HAP-1 (cell line): ENCODE measurements around the gene PAGE2.
A peak's percentile ranks its signal among the peaks of the same experiment; 100 is the strongest.
"Not testable (repeated sequence)": the region's sequence is repeated elsewhere in the genome, so short reads cannot be mapped to it uniquely, and the experiment has no call there.

Source experiments
- DNase-seq, 2 experiments: peaks; one replicate each; pipeline ENCODE4 v3.0.0-alpha.2; 2016 to 2020; ENCODE audit warnings: low spot score in 2 of 2
- H3K27me3 ChIP-seq: fragments of 250-450 bp; sonication (Bioruptor Pico); 2 replicates; pipeline ENCODE4 v1.5.1; 2020; ENCODE audit warnings: low read depth, mild to moderate bottlenecking, moderate library complexity
- H3K36me3 ChIP-seq: fragments of 250-450 bp; sonication (Bioruptor Pico); replicated peaks from 2 replicates; pipeline ENCODE4 v1.5.1; 2020; ENCODE audit warnings: mild to moderate bottlenecking
- H3K4me1 ChIP-seq: fragments of 250-450 bp; sonication (Bioruptor Pico); 2 replicates; pipeline ENCODE4 v1.5.1; 2020; ENCODE audit warnings: mild to moderate bottlenecking
- H3K4me3 ChIP-seq: fragments of 250-450 bp; sonication (Bioruptor Pico); 2 replicates; pipeline ENCODE4 v1.5.1; 2020; ENCODE audit warnings: mild to moderate bottlenecking, moderate library complexity
- H3K9me3 ChIP-seq: fragments of 250-450 bp; sonication (Bioruptor Pico); 2 replicates; pipeline ENCODE4 v1.5.1; 2020; ENCODE audit warnings: mild to moderate bottlenecking, moderate library complexity
- in situ Hi-C: fragments of 300-500 bp; cut with MboI; formaldehyde crosslinking; loops from 3 replicates; pipeline ENCODE4 v1.14.3; 2020; ENCODE audit warnings: low sequenced_read_pairs, inconsistent platforms, mixed read lengths

Gene PAGE2

DNA sequence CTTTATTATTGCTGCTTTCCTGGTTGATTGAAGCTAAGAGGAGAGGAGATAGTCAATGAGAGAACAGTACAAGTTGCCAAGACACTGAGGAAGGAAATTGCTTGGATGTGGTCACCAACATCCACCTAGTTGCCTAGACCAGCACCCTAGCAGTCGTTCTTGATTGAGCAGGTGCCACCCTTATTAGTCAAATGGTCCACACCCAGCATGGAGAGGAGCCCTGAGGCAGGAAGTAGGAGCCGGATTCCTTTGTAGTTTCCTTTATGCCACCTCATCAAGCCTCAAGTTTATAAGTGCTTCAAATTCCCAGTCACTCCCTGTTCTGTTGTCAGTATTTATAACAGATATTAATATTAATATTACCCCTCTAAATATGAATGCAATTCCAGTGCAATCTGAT, 19.1 kb downstream of the PAGE2 start:
- in situ Hi-C loops = no loop called here

DNA sequence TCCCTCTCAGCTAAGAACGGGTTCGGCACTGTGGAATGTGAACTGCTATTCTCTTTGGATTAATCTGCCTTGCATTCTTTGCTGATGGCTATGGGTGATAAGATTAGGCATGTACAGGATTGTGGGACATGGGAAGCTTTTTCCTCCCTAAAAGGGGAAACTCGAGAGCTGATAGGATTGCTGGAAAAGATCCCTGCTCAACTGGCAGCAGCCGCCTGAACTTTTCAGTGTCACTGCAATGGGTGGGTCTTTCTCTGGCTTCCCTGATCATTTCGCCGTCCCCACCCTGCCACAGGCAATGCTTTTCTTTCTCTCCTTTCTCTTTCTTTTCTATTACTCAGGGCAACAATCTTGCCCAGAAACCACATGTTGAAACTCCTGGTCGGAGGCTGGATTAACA, 20.5 kb downstream of the PAGE2 start:
- DNase-seq = peak; percentile 34 to 50
- Histone ChIP-seq H3K4me1 (peaks cover 19% of the 10 kb centered on the region), H3K9me3 (no peaks in the 10 kb centered on the region), H3K4me3 (no peak overlapping the region), H3K36me3 (no peaks in the 10 kb centered on the region), H3K27me3 (no peaks in the 10 kb centered on the region)
- in situ Hi-C loops = no loop called here

More for the DNA sequence above, 19.1 kb downstream of the PAGE2 start:
- H3K9me3 ChIP-seq = no peaks in the 10 kb centered on the region
- H3K27me3 ChIP-seq = no peaks in the 10 kb centered on the region
- H3K4me1 ChIP-seq = peaks cover 19% of the 10 kb centered on the region
- no peaks in the 10 kb centered on the region for H3K36me3 ChIP-seq
- H3K4me3 ChIP-seq = no peak overlapping the region
- DNase-seq = no peak

DNA sequence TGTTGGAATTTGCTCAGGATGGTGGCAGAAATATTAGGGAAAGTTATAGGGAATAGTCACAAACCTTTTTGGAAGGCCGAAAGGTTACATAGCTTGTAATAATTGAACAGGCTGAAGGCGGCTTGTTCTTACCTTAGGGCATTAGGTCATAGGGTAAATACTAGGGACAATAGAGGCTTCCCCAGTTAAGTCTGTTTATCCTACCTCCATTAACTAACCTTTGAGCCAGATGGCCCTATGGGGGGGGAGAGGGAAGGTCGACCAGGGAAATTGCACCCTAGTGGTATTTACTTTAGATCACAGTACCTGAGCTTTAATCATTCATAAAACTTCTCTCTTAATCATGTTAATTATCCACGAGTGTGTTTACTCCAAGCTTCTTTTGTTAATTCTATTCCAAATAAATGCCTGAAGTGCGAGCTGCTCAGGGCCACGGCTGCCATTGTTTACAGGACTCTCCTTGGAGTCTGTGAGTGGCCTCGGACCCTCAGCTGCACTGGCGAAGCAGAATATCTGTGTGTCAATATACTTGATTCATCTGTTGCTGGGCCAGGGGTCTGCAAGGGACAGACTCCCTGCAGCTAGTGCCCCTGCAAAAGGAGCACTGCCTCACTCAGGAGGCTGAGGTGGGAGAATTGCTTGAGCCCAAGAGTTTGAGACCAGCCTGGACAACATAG, 22.9 kb downstream of the PAGE2 start:
- in situ Hi-C loops = no loop called here
- Histone ChIP-seq H3K9me3 (no peaks in the 10 kb centered on the region), H3K4me1 (peaks cover 19% of the 10 kb centered on the region), H3K36me3 (no peaks in the 10 kb centered on the region), H3K27me3 (peaks cover 4% of the 10 kb centered on the region; the same call in 1 of the 2 replicates), H3K4me3 (no peak overlapping the region)
- DNase-seq = no peak

DNA sequence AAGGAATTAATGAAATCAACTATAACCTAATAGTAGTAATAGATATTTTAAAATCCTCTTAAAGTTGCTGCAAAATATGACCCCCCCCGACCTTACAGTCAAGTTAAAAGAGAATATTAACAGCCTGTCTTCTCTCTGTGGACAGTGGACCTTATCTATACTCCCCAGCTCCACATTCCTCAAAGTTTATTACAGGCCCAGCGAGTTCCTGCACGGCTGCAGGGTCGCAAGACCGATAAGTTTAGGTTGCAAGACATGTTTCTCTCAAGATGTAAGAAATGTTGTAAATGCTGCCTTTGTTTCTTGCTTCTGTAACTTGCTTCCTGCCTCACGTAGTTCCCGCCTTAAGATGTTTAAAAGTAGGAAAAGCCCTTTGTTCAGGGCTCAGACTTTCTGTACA, 27.8 kb downstream of the PAGE2 start:
- peaks cover 12% of the 10 kb centered on the region for H3K27me3 ChIP-seq
- DNase-seq, H3K9me3 ChIP-seq, H3K4me3 ChIP-seq, H3K36me3 ChIP-seq, in situ Hi-C loops, H3K4me1 ChIP-seq: not testable (repeated sequence)

DNA sequence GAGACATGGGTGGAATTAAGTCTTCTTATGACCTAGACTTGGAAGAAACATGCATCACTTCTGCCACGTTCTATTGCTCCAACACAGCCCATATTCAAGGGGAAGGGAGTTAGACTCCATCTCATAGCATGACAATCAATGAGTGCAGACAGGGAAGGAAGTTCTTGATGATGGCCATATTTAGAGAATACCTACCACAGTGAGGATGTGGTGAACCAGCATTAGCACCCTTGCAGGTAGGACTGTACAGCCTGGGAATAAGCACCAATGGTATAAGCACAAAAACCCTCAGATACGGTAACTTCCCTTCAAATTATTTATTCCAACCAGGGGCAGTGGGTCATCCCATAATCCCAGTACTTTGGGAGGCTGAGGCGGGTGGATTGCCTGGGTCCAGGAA, 29.8 kb downstream of the PAGE2 start:
- in situ Hi-C loops = no loop called here
- H3K27me3 ChIP-seq = peaks cover 14% of the 10 kb centered on the region
- H3K9me3 ChIP-seq = no peaks in the 10 kb centered on the region
- no peak for DNase-seq
- H3K4me3 ChIP-seq = no peak overlapping the region
- no peaks in the 10 kb centered on the region for H3K36me3 ChIP-seq
- H3K4me1 ChIP-seq = no peaks in the 10 kb centered on the region

DNA sequence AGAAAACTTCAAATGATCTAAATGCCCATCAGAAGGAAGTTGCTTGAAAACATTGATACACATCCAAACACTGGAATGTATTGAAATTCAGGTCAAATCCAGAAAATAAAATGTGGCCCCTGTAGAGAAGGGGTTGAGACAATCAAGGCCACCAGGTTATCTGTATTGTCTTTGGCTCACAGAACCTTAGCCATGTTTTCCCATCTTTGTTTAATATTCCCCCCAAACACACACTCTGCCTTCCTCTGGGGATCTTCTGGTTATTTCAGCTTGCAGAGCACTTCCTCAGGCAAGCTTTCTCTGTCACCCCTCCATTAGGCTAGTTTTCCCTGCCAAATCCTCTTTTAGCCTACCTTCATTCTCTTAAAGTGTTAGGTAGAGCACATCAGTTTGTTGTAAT, 30.5 kb downstream of the PAGE2 start:
- peaks cover 14% of the 10 kb centered on the region for H3K27me3 ChIP-seq
- H3K4me1 ChIP-seq = no peaks in the 10 kb centered on the region
- no peak for DNase-seq
- no peaks in the 10 kb centered on the region for H3K9me3 ChIP-seq
- in situ Hi-C loops = no loop called here
- no peaks in the 10 kb centered on the region for H3K36me3 ChIP-seq
- H3K4me3 ChIP-seq = no peak overlapping the region

DNA sequence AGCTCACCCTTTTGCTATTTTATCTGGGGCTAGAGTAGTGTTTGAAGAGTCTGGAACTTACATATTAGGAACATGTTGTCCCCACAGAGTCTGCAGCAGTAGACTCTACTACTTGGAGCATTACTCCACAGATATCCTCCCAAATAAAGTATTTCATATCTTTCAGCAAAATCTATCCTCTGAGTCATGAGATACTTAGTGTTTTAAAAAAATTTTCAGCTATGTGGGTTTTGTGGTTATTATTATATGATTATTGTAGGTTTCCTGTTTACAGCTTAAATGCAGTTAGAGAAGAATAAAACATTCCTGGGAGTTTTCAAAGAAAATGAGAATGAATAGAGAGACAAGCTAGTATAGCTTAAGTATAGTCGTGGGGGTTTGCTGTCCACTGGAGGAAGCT, 30.9 kb downstream of the PAGE2 start:
- Histone ChIP-seq H3K36me3 (no peaks in the 10 kb centered on the region), H3K9me3 (no peaks in the 10 kb centered on the region), H3K4me1 (no peaks in the 10 kb centered on the region), H3K4me3 (no peak overlapping the region), H3K27me3 (peaks cover 14% of the 10 kb centered on the region)
- in situ Hi-C loops = no loop called here
- no peak for DNase-seq

DNA sequence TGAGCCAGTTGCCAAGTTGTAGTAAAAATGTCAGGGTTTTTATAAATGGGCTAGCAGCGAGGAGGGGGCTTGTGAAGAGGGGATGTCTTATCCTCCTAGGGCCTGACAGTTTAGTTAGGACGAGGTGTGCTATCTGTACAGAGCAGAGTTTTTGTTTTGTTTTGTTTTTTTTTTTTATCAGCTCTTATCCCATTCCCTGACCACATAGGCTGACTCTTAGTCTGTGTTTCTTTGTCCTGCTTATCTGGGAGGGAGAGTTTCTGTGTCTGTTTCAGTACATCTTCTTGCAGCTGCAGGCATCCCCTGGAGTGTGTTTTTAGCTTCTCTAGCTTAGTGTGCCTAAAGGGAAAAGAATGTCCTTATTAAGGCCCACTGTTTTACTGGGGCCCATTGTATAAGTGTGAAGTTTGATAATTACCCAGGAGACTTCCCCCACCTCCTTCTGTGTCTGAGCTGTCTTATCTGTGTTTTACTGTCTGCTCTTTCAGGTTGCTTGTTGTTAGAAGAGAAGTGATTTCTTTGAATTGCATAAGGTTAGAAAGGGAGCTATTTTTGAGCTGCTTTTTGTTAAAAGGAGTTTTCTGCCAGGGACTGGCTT, 32.0 kb downstream of the PAGE2 start:
- Histone ChIP-seq H3K36me3 (no peaks in the 10 kb centered on the region), H3K4me3 (no peak overlapping the region), H3K27me3 (peaks cover 14% of the 10 kb centered on the region), H3K9me3 (no peaks in the 10 kb centered on the region), H3K4me1 (no peaks in the 10 kb centered on the region)
- in situ Hi-C loops = no loop called here
- DNase-seq = no peak

DNA sequence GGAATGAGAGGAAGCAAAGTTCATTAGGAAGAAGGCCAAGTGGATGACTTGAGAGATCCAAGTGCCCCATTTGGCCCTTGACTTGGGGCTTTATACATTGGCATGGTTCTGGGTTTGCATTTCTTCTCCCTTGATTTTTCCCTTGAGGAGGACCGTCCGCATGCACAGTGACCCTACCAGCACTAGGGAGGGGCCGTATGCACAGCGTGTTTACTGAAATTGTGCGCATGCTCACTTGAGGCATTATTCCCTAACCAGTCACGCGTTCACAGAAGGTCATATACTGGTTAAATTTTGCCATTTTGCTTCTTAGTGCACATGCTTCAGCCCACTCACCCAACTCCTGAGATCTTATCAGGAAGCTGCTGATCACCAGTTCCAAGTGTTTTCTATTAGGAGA, 35.1 kb downstream of the PAGE2 start:
- no peaks in the 10 kb centered on the region for H3K36me3 ChIP-seq
- H3K4me3 ChIP-seq = no peak overlapping the region
- no peak for DNase-seq
- H3K9me3 ChIP-seq = no peaks in the 10 kb centered on the region
- no peaks in the 10 kb centered on the region for H3K4me1 ChIP-seq
- H3K27me3 ChIP-seq = peaks cover 10% of the 10 kb centered on the region; the same call in 1 of the 2 replicates
- in situ Hi-C loops = no loop called here

DNA sequence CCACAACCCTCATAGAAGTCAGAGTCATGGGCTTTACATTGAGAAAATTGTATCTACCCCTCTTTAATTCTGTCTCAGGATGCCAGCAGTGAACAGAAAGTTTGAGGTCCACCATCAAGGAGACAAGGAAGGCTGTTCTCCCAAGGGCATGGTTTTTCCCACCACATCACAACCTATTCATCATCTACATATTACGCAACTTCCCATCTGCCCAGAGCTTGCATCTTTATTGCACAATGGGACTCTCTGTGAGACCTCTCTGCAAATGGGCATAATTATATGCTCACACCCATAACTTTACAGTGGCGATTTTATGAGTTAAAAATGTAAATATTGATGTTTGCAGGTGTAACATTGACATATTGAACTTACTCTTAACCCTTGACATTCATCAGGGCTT, 38.9 kb downstream of the PAGE2 start:
- no peak for DNase-seq
- in situ Hi-C loops = no loop called here

DNA sequence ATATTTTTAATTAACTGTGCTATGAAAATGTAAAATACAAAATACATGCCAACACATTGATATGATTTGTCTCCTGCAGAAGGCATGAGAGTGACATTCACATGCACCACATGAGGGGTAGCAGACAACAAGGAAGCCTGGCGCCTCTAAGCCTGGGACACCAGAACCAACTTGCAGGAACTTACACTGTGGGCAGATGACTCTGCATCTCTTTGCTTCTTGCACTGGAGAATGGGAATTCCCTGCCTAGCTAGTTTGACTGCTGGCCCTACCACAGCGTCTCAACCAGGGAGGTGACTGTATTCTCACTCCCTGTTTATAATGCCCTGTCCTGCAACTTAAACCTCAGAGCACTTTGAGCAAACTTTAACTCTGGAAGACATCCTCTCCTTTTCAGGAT, 40.5 kb downstream of the PAGE2 start:
- H3K36me3 ChIP-seq = no peaks in the 10 kb centered on the region
- no peak overlapping the region for H3K4me3 ChIP-seq
- H3K4me1 ChIP-seq = no peaks in the 10 kb centered on the region
- in situ Hi-C loops = no loop called here
- H3K27me3 ChIP-seq = no peaks in the 10 kb centered on the region; the same call in 1 of the 2 replicates
- no peak for DNase-seq
- H3K9me3 ChIP-seq = no peaks in the 10 kb centered on the region

More for the DNA sequence above, 38.9 kb downstream of the PAGE2 start:
- H3K36me3 ChIP-seq = no peaks in the 10 kb centered on the region
- H3K4me3 ChIP-seq = no peak overlapping the region
- H3K27me3 ChIP-seq = peaks cover under 1% of the 10 kb centered on the region; the same call in 1 of the 2 replicates
- H3K4me1 ChIP-seq = no peaks in the 10 kb centered on the region
- no peaks in the 10 kb centered on the region for H3K9me3 ChIP-seq

DNA sequence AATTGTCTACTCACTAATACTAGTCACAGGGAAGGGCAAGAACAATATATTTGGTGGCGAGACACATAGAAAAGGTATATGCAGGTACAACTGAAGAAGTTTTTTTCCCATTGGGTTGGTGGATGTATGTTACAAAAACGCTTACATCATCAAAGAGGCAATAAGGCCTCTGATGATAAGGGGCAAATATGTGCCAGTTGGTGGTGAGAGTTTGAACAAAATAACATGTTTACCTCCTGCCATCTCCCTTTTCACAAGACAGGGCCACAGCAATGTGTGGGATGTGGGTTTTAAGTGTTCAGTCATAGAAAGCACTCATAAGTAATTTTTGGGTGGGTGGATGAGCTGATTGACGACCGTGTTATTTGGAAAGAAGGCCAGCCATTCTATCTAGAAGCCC, 41.7 kb downstream of the PAGE2 start:
- no peaks in the 10 kb centered on the region for H3K36me3 ChIP-seq
- DNase-seq = no peak
- no peaks in the 10 kb centered on the region for H3K9me3 ChIP-seq
- H3K4me3 ChIP-seq = no peak overlapping the region
- no peaks in the 10 kb centered on the region for H3K4me1 ChIP-seq
- H3K27me3 ChIP-seq = no peaks in the 10 kb centered on the region; the same call in 1 of the 2 replicates
- in situ Hi-C loops = no loop called here

DNA sequence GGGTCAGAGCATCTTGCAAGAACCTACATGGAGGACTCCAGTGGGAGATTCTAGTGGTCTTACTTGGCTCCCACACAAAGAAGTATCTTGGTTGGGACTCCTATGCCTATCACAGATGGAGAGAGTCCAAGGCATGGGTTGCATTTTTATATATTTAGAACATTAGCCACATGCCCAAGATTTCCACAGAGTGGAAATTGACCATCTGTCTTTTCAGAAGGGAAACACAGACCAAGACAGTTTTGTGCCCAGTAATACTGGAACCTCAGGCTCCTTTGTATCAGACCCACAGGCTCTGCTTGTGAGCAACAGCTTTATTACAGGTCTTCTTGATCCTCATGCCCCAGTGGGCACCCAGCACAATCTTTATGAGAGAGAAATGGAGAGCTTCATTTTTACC, 43.6 kb downstream of the PAGE2 start:
- Histone ChIP-seq H3K4me3 (no peak overlapping the region), H3K27me3 (no peaks in the 10 kb centered on the region; the same call in 1 of the 2 replicates), H3K36me3 (no peaks in the 10 kb centered on the region), H3K9me3 (no peaks in the 10 kb centered on the region), H3K4me1 (no peaks in the 10 kb centered on the region)
- DNase-seq = no peak
- in situ Hi-C loops = no loop called here

DNA sequence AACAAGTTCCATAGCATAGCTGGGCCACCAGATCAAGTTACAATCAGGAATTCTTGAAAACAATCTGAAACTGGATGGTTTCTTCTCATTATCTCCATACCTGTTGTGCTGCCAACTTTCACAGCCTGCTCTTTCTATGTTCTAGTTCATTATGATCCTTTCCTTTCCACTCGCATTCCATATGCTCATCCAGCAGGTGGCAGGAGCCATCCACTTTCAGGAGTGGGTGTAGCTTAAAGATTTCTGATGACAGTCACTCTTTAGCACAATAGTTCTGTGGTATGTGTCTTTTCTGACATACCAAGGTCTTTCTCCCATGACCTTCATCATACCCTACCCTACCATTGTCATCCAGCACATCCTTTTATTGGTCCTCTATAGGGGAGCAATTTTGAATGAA, 46.4 kb downstream of the PAGE2 start:
- in situ Hi-C loops = no loop called here
- peak; percentile 36 to 51 for DNase-seq

More for the DNA sequence above, 46.4 kb downstream of the PAGE2 start:
- no peaks in the 10 kb centered on the region for H3K9me3 ChIP-seq
- no peak overlapping the region for H3K4me3 ChIP-seq
- H3K4me1 ChIP-seq = no peaks in the 10 kb centered on the region
- H3K36me3 ChIP-seq = no peaks in the 10 kb centered on the region
- no peaks in the 10 kb centered on the region; the same call in 1 of the 2 replicates for H3K27me3 ChIP-seq
